ENCODE results near the gene CD59.
"Not testable (repeated sequence)": the region's sequence is repeated elsewhere in the genome, so short reads cannot be mapped to it uniquely, and the experiment has no call there.

DNA sequence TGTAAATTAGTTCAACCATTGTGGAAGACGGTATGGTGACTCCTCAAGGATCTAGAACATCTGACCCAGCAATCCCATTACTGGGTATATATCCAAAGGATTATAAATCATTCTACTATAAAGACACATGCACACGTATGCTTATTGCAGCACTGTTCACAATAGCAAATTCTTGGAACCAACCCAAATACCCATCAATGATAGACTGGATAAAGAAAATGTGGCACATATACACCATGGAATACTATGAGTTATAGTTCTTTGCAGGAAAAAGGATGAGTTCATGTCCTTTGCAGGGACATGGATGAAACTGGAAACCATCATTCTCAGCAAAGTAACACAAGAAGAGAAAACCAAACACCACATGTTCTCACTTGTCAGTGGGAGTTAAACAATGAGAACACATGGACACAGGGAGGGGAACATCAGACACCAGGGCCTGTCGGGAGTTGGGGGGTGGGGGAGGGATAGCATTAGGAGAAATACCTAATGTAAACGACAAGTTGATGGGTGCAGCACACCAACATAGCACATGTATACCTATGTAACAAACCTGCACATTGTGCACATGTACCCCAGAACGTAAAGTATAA, 7.1 kb downstream of the CD59 start:
- TF ChIP-seq, protein P1, sequence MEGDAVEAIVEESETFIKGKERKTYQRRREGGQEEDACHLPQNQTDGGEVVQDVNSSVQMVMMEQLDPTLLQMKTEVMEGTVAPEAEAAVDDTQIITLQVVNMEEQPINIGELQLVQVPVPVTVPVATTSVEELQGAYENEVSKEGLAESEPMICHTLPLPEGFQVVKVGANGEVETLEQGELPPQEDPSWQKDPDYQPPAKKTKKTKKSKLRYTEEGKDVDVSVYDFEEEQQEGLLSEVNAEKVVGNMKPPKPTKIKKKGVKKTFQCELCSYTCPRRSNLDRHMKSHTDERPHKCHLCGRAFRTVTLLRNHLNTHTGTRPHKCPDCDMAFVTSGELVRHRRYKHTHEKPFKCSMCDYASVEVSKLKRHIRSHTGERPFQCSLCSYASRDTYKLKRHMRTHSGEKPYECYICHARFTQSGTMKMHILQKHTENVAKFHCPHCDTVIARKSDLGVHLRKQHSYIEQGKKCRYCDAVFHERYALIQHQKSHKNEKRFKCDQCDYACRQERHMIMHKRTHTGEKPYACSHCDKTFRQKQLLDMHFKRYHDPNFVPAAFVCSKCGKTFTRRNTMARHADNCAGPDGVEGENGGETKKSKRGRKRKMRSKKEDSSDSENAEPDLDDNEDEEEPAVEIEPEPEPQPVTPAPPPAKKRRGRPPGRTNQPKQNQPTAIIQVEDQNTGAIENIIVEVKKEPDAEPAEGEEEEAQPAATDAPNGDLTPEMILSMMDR (IDR thresholded peaks at IDR 0.05; ENCODE audit: poor library complexity, severe bottlenecking) = not testable (repeated sequence)
- TF ChIP-seq SMC3 (conservative IDR thresholded peaks at IDR 0.05; ENCODE audit: poor library complexity); EP300 (conservative IDR thresholded peaks at IDR 0.05; ENCODE audit: poor library complexity, severe bottlenecking): not testable (repeated sequence)
